Measurements from ENCODE around the gene OR2T34.
"Not testable (repeated sequence)": the region's sequence is repeated elsewhere in the genome, so short reads cannot be mapped to it uniquely, and the experiment has no call there.

The OR2T34 gene

DNA sequence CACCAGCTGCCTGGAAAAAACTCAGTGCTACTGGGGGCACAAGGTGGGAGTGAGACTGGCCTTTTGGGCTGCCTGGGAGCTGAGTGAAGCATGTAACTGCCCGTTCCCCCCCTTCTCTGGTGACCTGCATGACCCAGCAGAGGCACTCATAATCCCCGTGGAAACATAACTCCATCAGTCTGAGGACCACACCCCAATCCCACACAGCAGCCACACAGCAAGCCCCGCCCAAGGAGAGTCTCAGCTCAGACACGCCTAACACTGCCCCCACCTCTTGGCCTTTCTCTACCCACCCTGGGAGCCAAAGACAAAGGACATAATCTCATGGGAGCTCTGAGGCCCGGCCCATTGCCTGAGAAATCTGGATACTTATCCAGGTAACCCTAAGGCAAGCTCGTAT is 23.5 kb downstream of the OR2T34 start:
- DNase-seq = not testable (repeated sequence)

DNA sequence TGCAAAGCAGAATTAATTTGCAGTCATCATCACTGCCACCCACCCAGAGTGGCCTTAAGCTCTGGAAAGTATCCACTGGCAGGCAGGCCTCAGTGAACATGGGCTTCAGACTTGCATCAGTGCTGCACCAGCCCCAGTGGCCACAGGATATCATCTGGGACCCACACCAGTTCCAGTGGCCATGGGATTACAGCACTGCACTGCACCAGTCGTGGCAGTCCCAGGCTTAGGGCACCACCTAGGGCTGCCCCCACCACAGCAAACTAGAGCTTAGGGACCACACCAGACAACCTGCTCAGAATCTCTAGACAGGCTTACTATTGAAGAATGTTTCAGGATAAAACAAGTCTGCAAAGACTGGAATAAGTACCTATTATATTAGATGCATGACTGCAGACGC is 27.2 kb downstream of the OR2T34 start:
- DNase-seq = not testable (repeated sequence)

GRCh38 chr1:248537449-248537848 is 37.1 kb downstream of the OR2T34 start:
- DNase-seq = not testable (repeated sequence)
